Measurements from ENCODE around the gene ADGRG6.

ADGRG6 gene

DNA sequence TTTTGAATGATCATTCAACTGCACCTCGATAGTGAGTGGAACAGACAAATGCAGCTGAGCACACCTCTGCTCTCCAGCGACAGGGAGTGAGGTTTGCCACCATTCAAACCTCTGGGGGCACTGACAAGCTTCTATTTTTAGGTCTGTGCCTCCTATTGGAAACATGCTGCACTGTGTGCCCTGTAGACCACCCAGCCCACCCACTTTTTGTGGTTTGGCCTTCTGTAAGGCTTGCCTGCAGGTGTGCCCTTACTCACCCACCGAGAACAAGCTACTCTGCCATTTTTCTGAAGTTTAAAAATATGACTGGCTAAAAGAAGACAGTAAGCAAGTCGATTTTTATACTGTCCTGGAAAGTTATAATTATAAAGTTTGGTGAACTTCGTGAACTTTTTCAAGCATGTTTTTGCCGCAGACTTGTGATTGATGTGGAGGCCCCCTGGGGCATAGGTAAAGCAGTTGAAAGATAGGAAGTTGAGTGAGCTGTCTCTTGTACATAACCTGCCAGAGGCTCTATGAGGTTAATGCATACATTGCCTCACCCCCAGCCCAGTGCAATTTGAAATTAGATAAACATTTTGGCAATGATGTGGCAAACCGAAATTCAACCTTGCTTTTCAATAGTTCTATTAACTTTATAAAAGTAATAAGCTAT lies 53.8 kb downstream of the ADGRG6 start:
- no peaks in the 10 kb centered on the region for H3K36me3 ChIP-seq (ENCODE audit: control insufficient read depth in 5 of 5, insufficient read depth in 5 of 5, low read length in 5 of 5)
- no peak overlapping the region for H3K4me3 ChIP-seq (ENCODE audit: low read depth in 1 of 5, low read length in 5 of 5)
- H3K9ac ChIP-seq (ENCODE audit: low read length in 5 of 5): no peak overlapping the region
- H3K4me1 ChIP-seq (ENCODE audit: control insufficient read depth in 5 of 5, insufficient read depth in 5 of 5, low read length in 5 of 5): no peaks in the 10 kb centered on the region
- H3K27me3 ChIP-seq (ENCODE audit: control insufficient read depth in 5 of 5, insufficient read depth in 4 of 5, low read length in 5 of 5): no peaks in the 10 kb centered on the region
- no peak overlapping the region for H3K27ac ChIP-seq (ENCODE audit: low read depth, low read length)
- H3K9me3 ChIP-seq (ENCODE audit: control insufficient read depth in 5 of 5, low read length in 5 of 5): peaks cover 0 to 3% (median 0%) of the 10 kb centered on the region in 5 donors

DNA sequence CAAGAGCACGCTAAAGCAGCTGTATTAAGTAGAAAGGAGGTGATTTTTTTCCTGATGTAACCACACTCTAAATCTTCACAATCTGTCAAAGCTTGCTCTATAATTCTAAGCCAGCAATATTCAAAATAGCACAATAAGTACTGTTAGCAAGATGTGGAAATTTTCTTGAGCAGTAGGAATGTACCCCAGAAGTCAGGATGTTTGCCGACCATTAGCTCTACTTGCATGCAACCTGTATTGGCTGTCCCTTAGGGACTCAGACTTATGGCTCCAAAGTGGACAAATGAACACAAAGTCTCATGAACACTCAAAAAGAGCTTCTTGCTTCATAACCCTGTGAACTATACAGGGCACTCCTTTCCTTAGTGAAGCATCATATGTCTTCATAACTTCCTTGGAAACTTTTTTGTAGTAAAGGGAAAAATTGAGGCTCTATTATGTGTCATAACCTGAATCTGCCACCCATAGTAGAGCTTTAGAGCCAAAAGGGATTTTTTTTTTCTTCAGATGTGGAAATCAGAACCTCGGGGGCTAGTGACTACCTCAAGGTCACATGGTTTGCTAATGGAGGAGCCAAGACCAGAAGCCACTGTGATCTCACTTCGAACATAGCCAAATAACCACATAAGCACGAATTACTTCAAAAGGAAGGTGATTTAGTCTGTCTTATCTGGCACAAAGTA lies 54.5 kb downstream of the ADGRG6 start:
- no peaks in the 10 kb centered on the region for H3K27me3 ChIP-seq (ENCODE audit: control insufficient read depth in 5 of 5, insufficient read depth in 4 of 5, low read length in 5 of 5)
- H3K36me3 ChIP-seq (ENCODE audit: control insufficient read depth in 5 of 5, insufficient read depth in 5 of 5, low read length in 5 of 5): no peaks in the 10 kb centered on the region
- H3K27ac ChIP-seq (ENCODE audit: low read depth, low read length): no peak overlapping the region
- no peak overlapping the region for H3K4me3 ChIP-seq (ENCODE audit: low read depth in 1 of 5, low read length in 5 of 5)
- H3K4me1 ChIP-seq (ENCODE audit: control insufficient read depth in 5 of 5, insufficient read depth in 5 of 5, low read length in 5 of 5): no peaks in the 10 kb centered on the region
- no peak overlapping the region for H3K9ac ChIP-seq (ENCODE audit: low read length in 5 of 5)
- H3K9me3 ChIP-seq (ENCODE audit: control insufficient read depth in 5 of 5, low read length in 5 of 5): no peaks in the 10 kb centered on the region

DNA sequence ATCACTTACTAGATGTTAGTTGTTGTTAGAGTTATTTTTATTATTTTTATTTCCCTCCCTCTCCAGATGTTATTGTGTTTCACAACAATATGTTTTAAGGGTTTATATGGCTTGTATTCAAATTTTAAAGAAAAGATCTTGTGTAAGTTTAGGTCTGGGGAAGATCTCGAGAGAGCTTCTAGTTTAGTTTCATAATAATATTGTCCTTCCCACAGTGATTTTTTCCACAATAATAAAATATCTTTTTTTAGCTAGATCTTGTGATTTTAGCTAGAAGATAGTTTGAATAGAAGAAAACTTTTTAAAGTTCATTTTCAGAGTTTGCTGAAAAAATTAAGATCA lies 55.0 kb downstream of the ADGRG6 start:
- Histone ChIP-seq H3K27ac (ENCODE audit: low read depth, low read length) (no peak overlapping the region), H3K4me1 (ENCODE audit: control insufficient read depth in 5 of 5, insufficient read depth in 5 of 5, low read length in 5 of 5) (no peaks in the 10 kb centered on the region), H3K9me3 (ENCODE audit: control insufficient read depth in 5 of 5, low read length in 5 of 5) (no peaks in the 10 kb centered on the region), H3K27me3 (ENCODE audit: control insufficient read depth in 5 of 5, insufficient read depth in 4 of 5, low read length in 5 of 5) (no peaks in the 10 kb centered on the region), H3K36me3 (ENCODE audit: control insufficient read depth in 5 of 5, insufficient read depth in 5 of 5, low read length in 5 of 5) (no peaks in the 10 kb centered on the region), H3K9ac (ENCODE audit: low read length in 5 of 5) (no peak overlapping the region), H3K4me3 (ENCODE audit: low read depth in 1 of 5, low read length in 5 of 5) (no peak overlapping the region)

DNA sequence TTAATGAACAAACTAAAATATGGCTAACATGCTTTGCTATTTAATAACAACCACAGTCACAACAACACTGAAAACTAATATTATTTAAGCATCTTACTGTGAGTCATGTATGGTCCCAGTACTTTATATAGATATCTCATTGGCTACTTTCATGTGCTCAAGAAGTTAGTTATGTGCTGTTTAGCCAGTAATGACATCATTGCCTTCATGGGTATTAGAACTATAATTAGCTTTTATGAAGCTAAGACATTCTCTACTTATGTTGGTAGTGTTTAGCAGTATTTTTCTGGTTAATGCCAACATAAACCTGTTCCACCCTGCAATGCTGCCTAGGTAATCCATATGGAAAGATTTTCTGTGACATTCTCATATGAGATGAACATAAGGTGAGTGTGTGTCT lies 56.1 kb downstream of the ADGRG6 start:
- no peak overlapping the region for H3K27ac ChIP-seq (ENCODE audit: low read depth, low read length)
- no peaks in the 10 kb centered on the region for H3K27me3 ChIP-seq (ENCODE audit: control insufficient read depth in 5 of 5, insufficient read depth in 4 of 5, low read length in 5 of 5)
- H3K9ac ChIP-seq (ENCODE audit: low read length in 5 of 5): no peak overlapping the region
- H3K4me1 ChIP-seq (ENCODE audit: control insufficient read depth in 5 of 5, insufficient read depth in 5 of 5, low read length in 5 of 5): no peaks in the 10 kb centered on the region
- H3K9me3 ChIP-seq (ENCODE audit: control insufficient read depth in 5 of 5, low read length in 5 of 5): no peaks in the 10 kb centered on the region
- H3K36me3 ChIP-seq (ENCODE audit: control insufficient read depth in 5 of 5, insufficient read depth in 5 of 5, low read length in 5 of 5): no peaks in the 10 kb centered on the region
- H3K4me3 ChIP-seq (ENCODE audit: low read depth in 1 of 5, low read length in 5 of 5): no peak overlapping the region

DNA sequence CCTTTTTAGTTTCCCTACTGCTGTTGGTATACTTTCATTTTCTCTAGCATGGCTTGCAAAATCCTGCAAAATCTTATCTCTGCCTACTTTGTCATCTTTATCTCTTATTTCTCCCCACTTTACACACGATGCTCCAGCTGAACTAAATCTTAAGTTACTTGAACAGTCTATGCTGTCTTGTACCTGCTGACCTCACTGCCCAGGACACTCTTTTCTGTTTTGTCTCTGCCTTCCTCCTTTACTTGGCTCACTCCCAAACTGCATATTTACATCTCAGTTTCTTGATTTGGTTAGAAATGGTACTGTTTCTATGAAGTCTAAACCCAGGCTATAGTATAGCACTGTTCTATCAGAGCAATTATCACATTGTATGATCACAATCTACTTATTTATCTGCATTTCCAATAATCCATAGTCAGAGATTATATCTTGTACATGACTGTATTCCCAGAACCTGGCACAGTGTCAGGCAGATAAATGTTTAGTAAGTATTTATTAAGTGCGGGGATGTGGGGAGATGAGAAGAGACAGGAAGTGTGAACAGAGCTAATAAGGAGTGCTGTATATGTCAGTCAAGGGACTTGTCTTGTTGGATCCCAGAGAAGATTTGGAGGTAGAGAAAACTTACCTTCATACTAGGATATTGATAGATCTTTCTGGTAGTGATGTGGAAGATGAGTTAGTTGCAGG lies 57.6 kb downstream of the ADGRG6 start:
- Histone ChIP-seq H3K9ac (ENCODE audit: low read length in 5 of 5) (no peak overlapping the region), H3K27me3 (ENCODE audit: control insufficient read depth in 5 of 5, insufficient read depth in 4 of 5, low read length in 5 of 5) (no peaks in the 10 kb centered on the region), H3K4me1 (ENCODE audit: control insufficient read depth in 5 of 5, insufficient read depth in 5 of 5, low read length in 5 of 5) (no peaks in the 10 kb centered on the region)

DNA sequence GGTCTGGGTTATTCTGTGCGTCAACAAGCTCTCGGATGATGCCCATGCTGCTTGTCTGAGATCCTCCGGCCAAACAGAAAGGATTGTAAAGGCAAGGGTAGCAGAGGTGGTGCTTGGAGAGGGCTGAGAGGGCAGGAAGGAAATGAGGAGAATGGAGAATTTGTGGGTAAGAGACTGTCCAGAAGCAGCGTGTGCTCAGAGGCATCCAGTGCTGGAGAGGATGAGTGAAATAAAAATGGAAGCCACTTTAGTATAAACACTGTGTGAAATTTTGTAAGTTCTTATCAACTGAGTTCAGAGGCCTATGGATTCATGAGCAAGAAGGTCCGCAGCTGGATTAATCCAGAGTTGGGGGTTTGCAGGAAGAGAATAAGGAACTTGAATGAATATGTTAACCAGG lies 59.5 kb downstream of the ADGRG6 start:
- no peaks in the 10 kb centered on the region for H3K27me3 ChIP-seq (ENCODE audit: control insufficient read depth in 5 of 5, insufficient read depth in 4 of 5, low read length in 5 of 5)
- no peaks in the 10 kb centered on the region for H3K4me1 ChIP-seq (ENCODE audit: control insufficient read depth in 5 of 5, insufficient read depth in 5 of 5, low read length in 5 of 5)
- H3K36me3 ChIP-seq (ENCODE audit: control insufficient read depth in 5 of 5, insufficient read depth in 5 of 5, low read length in 5 of 5): no peaks in the 10 kb centered on the region
- no peak overlapping the region for H3K9ac ChIP-seq (ENCODE audit: low read length in 5 of 5)
- H3K9me3 ChIP-seq (ENCODE audit: control insufficient read depth in 5 of 5, low read length in 5 of 5): no peaks in the 10 kb centered on the region
- H3K27ac ChIP-seq (ENCODE audit: low read depth, low read length): no peak overlapping the region
- H3K4me3 ChIP-seq (ENCODE audit: low read depth in 1 of 5, low read length in 5 of 5): no peak overlapping the region

More for the DNA sequence above, 57.6 kb downstream of the ADGRG6 start:
- Histone ChIP-seq H3K4me3 (ENCODE audit: low read depth in 1 of 5, low read length in 5 of 5) (no peak overlapping the region), H3K9me3 (ENCODE audit: control insufficient read depth in 5 of 5, low read length in 5 of 5) (no peaks in the 10 kb centered on the region), H3K36me3 (ENCODE audit: control insufficient read depth in 5 of 5, insufficient read depth in 5 of 5, low read length in 5 of 5) (no peaks in the 10 kb centered on the region), H3K27ac (ENCODE audit: low read depth, low read length) (no peak overlapping the region)

DNA sequence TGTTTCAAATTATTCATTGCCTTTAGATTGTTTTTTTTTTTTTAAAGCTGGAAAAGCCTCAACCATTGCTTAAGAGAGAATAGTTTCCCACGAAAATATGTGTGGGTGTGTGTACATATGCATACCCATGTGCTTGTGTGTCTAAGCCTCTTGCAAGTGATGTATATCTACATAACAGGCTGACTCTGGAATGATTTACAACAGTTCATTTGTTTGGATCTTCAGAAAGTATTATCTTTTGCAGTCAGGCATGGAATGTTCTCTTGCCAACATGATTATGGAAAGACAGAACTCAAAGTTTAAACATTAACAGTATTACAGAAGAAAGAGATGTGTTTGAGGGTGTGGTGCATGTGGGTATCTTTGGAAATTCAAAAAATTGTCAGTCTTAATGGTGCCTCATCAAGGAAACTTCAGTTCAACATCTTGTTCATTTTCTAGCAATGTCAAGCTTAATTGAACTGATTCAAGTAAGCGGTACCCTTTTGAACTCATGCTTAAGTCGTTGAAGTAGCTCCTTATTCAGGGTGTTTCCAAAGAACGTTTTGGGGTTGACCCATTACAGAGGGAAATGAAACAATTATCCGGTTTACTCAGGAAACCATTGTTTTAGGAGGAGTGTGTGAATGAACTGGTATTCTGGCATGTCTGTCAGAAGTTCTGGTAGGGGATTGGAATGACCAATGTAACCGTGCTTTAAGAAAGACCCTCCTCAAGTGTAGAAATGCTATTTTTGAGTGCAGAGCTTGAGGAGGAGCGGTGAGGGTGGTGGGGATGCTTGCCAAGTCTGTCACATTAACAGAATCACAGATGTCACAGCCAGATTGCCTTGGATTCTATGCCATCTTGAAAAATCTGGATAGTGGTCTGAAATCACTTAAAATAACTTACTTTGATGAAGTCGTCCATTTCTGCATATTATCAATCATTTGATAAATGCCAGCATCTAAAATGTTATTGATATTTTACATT lies 60.3 kb downstream of the ADGRG6 start:
- Histone ChIP-seq H3K4me1 (ENCODE audit: control insufficient read depth in 5 of 5, insufficient read depth in 5 of 5, low read length in 5 of 5) (no peaks in the 10 kb centered on the region), H3K9ac (ENCODE audit: low read length in 5 of 5) (no peak overlapping the region), H3K9me3 (ENCODE audit: control insufficient read depth in 5 of 5, low read length in 5 of 5) (no peaks in the 10 kb centered on the region), H3K36me3 (ENCODE audit: control insufficient read depth in 5 of 5, insufficient read depth in 5 of 5, low read length in 5 of 5) (no peaks in the 10 kb centered on the region), H3K27ac (ENCODE audit: low read depth, low read length) (no peak overlapping the region), H3K27me3 (ENCODE audit: control insufficient read depth in 5 of 5, insufficient read depth in 4 of 5, low read length in 5 of 5) (no peaks in the 10 kb centered on the region), H3K4me3 (ENCODE audit: low read depth in 1 of 5, low read length in 5 of 5) (no peak overlapping the region)

DNA sequence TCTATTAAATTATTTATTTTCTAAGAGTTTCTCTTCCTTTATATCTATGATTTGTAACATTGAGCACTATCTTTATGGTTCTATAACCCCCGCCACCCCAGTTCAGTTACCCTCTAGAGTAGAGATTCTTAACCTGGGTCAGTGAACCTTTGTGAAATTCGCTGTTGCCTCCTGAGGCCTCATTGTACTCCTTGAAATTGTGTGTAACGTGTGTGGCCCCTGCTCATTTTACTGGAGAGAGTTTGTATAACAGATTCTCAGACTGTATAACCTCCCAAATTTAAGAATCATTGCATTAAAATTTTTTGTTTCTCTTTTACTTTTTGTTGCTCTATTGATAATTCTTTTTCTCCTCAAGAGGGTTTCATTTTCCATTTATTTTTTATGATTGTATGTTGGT lies 65.3 kb downstream of the ADGRG6 start:
- Histone ChIP-seq H3K9me3 (ENCODE audit: control insufficient read depth in 5 of 5, low read length in 5 of 5) (no peaks in the 10 kb centered on the region), H3K4me1 (ENCODE audit: control insufficient read depth in 5 of 5, insufficient read depth in 5 of 5, low read length in 5 of 5) (no peaks in the 10 kb centered on the region), H3K4me3 (ENCODE audit: low read depth in 1 of 5, low read length in 5 of 5) (no peak overlapping the region)

DNA sequence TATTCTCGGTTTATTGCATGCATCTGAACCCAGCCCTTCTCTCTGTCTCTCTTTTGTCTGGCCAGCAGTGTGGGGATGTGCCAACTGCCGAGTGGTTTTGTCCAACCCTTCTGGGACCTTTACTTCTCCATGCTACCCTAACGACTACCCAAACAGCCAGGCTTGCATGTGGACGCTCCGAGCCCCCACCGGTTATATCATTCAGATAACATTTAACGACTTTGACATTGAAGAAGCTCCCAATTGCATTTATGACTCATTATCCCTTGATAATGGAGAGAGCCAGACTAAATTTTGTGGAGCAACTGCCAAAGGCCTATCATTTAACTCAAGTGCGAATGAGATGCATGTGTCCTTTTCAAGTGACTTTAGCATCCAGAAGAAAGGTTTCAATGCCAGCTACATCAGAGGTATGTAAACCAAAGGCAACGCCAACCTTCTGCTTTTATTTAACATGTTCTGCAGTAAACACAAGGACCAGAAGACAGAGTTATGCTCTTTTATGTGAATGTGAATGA lies 65.8 kb downstream of the ADGRG6 start:
- Histone ChIP-seq H3K9me3 (ENCODE audit: control insufficient read depth in 5 of 5, low read length in 5 of 5) (no peaks in the 10 kb centered on the region), H3K9ac (ENCODE audit: low read length in 5 of 5) (no peak overlapping the region), H3K27ac (ENCODE audit: low read depth, low read length) (no peak overlapping the region), H3K4me1 (ENCODE audit: control insufficient read depth in 5 of 5, insufficient read depth in 5 of 5, low read length in 5 of 5) (no peaks in the 10 kb centered on the region), H3K27me3 (ENCODE audit: control insufficient read depth in 5 of 5, insufficient read depth in 4 of 5, low read length in 5 of 5) (no peaks in the 10 kb centered on the region), H3K36me3 (ENCODE audit: control insufficient read depth in 5 of 5, insufficient read depth in 5 of 5, low read length in 5 of 5) (no peaks in the 10 kb centered on the region), H3K4me3 (ENCODE audit: low read depth in 1 of 5, low read length in 5 of 5) (no peak overlapping the region)

More for the DNA sequence above, 65.3 kb downstream of the ADGRG6 start:
- Histone ChIP-seq H3K27ac (ENCODE audit: low read depth, low read length) (no peak overlapping the region), H3K36me3 (ENCODE audit: control insufficient read depth in 5 of 5, insufficient read depth in 5 of 5, low read length in 5 of 5) (no peaks in the 10 kb centered on the region), H3K27me3 (ENCODE audit: control insufficient read depth in 5 of 5, insufficient read depth in 4 of 5, low read length in 5 of 5) (no peaks in the 10 kb centered on the region), H3K9ac (ENCODE audit: low read length in 5 of 5) (no peak overlapping the region)
